PC-9 (cell line): ENCODE results near the gene GNG7. TPM values are rescaled to one million over a fixed set of nuclear protein-coding genes. Genes with fewer than 3 reads are reported as not detected.
"Not testable (repeated sequence)": the region's sequence is repeated elsewhere in the genome, so short reads cannot be mapped to it uniquely, and the experiment has no call there.

ENCODE experiments used
- BruUV-seq: library from RNA; stranded (reverse); fragments of 400-500 nt; replicated peaks from 2 replicates; lab custom pipeline; 2021; lab: Mats Ljungman, UMichigan
- CTCF ChIA-PET: fragments of 300-600 bp; sonication (Branson Sonifier 250); formaldehyde crosslinking; loops from one replicate; lab custom pipeline; 2022; ENCODE audit warnings: antibody characterized with exemption; lab: Charles Lee
- POLR2A ChIA-PET: fragments of 300-600 bp; sonication (Branson Sonifier 250); formaldehyde crosslinking; loops from one replicate; lab custom pipeline; 2022; ENCODE audit warnings: antibody characterized with exemption; ENCODE audit not compliant: unreplicated experiment; lab: Charles Lee
- DNase-seq, 2 experiments: peaks; one replicate each; pipeline versions ENCODE4 v3.0.0 to v3.0.0-alpha.2; 2015 to 2022; ENCODE audit warnings: mixed read lengths in 1 of 2
- H2AFZ ChIP-seq: fragments of 200-600 bp; sonication (generic); 2 replicates; pipeline ENCODE4 v1.8.1; 2017; ENCODE audit warnings: antibody characterized with exemption
- H3F3A ChIP-seq: fragments of 200-600 bp; sonication (generic); 2 replicates; pipeline ENCODE4 v1.8.1; 2017; ENCODE audit warnings: antibody characterized with exemption, mild to moderate bottlenecking, low read depth; ENCODE audit not compliant: insufficient read depth
- H3K27ac ChIP-seq: fragments of 200-600 bp; sonication (generic); 2 replicates; pipeline ENCODE4 v1.6.1; 2016; ENCODE audit warnings: mixed run types
- H3K27me3 ChIP-seq: fragments of 200-600 bp; sonication (generic); 2 replicates; pipeline ENCODE4 v1.6.1; 2016; ENCODE audit warnings: low read depth, mixed run types; ENCODE audit not compliant: insufficient read depth
- H3K36me3 ChIP-seq: fragments of 200-600 bp; sonication (generic); 2 replicates; pipeline ENCODE4 v1.6.1; 2016; ENCODE audit warnings: low read depth, mixed run types
- H3K4me1 ChIP-seq: fragments of 200-600 bp; sonication (generic); replicated peaks from 2 replicates; pipeline ENCODE4 v1.6.1; 2016; ENCODE audit warnings: mixed run types; ENCODE audit not compliant: insufficient read depth
- H3K4me2 ChIP-seq: fragments of 200-600 bp; sonication (generic); 2 replicates; pipeline ENCODE4 v1.6.1; 2017; ENCODE audit warnings: mixed run types
- H3K4me3 ChIP-seq: fragments of 200-600 bp; sonication (generic); 2 replicates; pipeline ENCODE4 v1.6.1; 2016; ENCODE audit warnings: mixed run types
- H3K79me2 ChIP-seq: fragments of 200-600 bp; sonication (generic); 2 replicates; pipeline ENCODE4 v1.6.1; 2017; ENCODE audit warnings: low read depth, mixed run types
- H3K9me2 ChIP-seq: fragments of 200-600 bp; sonication (generic); 2 replicates; pipeline ENCODE4 v1.8.1; 2017; ENCODE audit warnings: mild to moderate bottlenecking; ENCODE audit not compliant: insufficient read depth
- H3K9me3 ChIP-seq: fragments of 200-600 bp; sonication (generic); 2 replicates; pipeline ENCODE4 v1.8.1; 2016; ENCODE audit warnings: low read depth; ENCODE audit not compliant: insufficient read depth
- H4K20me1 ChIP-seq: fragments of 200-600 bp; sonication (generic); 2 replicates; pipeline ENCODE4 v1.8.1; 2017; ENCODE audit not compliant: insufficient read depth
- EZH2 ChIP-seq: fragments of 200-600 bp; sonication (generic); IDR thresholded peaks from 2 replicates; pipeline ENCODE4 v1.8.0; 2017; ENCODE audit warnings: antibody characterized with exemption, low read depth
- intact Hi-C: fragments of 100-400 bp; cut with micrococcal nuclease; formaldehyde crosslinking; loops from one replicate; pipeline ENCODE4 v1.10.0; 2022; ENCODE audit not compliant: unreplicated experiment
- total RNA-seq: library from RNA; stranded (reverse); gene quantifications from 2 replicates; pipeline ENCODE4 v1.2.3, GENCODE V29; 2021
- TF ChIP-seq, protein P1 (sequence below): fragments of 200-600 bp; sonication (generic); conservative IDR thresholded peaks from 2 replicates; pipeline ENCODE4 v1.6.1; 2017; ENCODE audit warnings: mixed run types, antibody characterized with exemption, mild to moderate bottlenecking, moderate library complexity

GNG7 gene
- total RNA-seq, 1 experiment from 2014 or later, result 2.8 TPM

DNA sequence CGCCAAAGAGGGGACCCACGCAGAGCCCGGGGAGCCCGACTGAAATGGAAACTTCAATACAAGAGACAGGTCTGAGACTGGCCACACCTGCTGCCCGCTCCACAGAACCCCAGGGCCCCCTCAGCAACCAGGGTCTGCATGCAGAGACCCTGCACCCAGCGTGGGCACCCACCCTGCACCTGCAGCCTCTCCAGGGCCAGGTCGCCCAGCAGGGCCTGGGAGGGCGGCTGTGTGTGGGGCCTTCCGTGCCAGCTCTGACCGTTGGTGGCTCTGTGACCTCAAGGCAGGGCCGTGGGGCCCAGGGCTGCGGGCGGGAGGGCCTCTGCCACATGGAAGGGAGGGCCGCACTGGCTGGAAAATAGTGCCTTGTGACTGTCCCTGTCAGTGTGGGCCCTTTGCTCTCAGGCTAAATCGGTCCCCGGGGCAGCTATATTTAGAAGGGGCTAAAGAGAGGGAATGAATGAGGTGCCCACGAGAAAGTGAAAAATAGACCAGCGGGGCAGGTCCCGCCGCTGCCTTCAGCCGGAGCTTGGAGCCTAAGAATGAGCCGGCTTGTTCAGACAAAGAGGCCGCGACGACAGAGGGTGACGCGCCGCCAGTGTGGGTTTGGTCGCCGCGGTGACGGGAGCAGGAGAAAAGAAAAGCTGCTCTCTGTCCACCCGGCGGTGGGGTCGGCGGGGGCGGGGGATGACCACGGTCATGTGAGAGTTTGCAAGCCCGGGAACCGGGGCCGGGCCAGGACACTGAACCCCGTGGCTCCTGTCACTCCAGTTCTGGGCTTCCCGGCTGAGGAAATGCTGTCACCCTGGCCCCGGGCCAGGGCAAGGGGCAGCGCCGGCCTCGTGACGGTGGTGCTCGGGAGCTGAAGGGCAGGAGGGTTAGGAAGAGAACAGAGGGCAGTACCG lies 156.1 kb downstream of the GNG7 start:
- no peaks in the 10 kb centered on the region for H3K9me3 ChIP-seq
- no peak for TF ChIP-seq EZH2
- TF ChIP-seq, protein P1, sequence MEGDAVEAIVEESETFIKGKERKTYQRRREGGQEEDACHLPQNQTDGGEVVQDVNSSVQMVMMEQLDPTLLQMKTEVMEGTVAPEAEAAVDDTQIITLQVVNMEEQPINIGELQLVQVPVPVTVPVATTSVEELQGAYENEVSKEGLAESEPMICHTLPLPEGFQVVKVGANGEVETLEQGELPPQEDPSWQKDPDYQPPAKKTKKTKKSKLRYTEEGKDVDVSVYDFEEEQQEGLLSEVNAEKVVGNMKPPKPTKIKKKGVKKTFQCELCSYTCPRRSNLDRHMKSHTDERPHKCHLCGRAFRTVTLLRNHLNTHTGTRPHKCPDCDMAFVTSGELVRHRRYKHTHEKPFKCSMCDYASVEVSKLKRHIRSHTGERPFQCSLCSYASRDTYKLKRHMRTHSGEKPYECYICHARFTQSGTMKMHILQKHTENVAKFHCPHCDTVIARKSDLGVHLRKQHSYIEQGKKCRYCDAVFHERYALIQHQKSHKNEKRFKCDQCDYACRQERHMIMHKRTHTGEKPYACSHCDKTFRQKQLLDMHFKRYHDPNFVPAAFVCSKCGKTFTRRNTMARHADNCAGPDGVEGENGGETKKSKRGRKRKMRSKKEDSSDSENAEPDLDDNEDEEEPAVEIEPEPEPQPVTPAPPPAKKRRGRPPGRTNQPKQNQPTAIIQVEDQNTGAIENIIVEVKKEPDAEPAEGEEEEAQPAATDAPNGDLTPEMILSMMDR, result no peak
- ChIA-PET CTCF (no interaction called here), POLR2A (no interaction called here)
- H3K27me3 ChIP-seq, result no peaks in the 10 kb centered on the region
- peak in 1 of 2 experiments; percentile 37 for DNase-seq
- no peak overlapping the region for H3K4me3 ChIP-seq
- peaks cover 26% of the 10 kb centered on the region for H3F3A ChIP-seq
- peaks cover 28% of the 10 kb centered on the region for H3K4me1 ChIP-seq
- no peaks in the 10 kb centered on the region for H3K9me2 ChIP-seq
- H3K36me3 ChIP-seq, result no peaks in the 10 kb centered on the region
- H4K20me1 ChIP-seq, result no peaks in the 10 kb centered on the region
- H3K4me2 ChIP-seq, result no peak overlapping the region
- intact Hi-C loops, result no loop called here
- BruUV-seq, result no TSS peak
- no peak overlapping the region for H2AFZ ChIP-seq
- H3K79me2 ChIP-seq, result no peaks in the 10 kb centered on the region
- H3K27ac ChIP-seq, result no peak overlapping the region

DNA sequence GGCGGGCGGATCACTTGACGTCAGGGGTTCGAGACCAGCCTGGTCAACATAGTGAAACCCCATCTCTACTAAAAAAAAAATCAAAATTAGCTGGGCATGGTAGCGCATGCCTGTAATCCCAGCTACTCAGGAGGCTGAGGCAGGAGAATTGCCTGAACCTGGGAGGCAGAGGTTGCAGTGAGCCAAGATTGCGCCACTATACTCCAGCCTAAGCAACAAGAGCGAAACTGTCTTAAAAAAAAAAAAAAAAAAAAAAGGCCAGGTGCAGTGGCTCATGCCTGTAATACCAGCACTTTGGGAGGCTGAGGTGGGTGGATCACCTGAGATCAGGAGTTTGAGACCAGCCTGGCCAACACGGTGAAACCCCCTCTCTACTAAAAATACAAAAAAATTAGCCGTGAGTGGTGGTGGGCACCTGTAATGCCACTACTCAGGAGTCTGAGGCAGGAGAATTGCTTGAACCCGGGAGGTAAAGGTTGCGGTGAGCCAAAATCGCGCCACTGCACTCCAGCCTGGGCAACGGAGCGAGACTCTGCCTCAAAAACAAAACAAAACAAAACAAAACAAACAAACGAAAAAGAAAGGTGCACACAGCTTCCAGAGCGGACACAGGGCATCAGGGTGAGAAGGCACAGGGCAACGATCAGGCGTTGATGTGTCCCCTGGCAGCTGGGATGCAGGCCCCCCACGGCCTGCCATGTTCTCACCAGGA lies 156.9 kb downstream of the GNG7 start:
- H4K20me1 ChIP-seq, H3K4me3 ChIP-seq, H2AFZ ChIP-seq, H3K9me2 ChIP-seq, H3K36me3 ChIP-seq, H3K79me2 ChIP-seq, H3K27me3 ChIP-seq, BruUV-seq, CTCF ChIA-PET, intact Hi-C loops, H3K27ac ChIP-seq, H3K4me2 ChIP-seq, H3K9me3 ChIP-seq, DNase-seq, POLR2A ChIA-PET: not testable (repeated sequence)
- Histone ChIP-seq H3K4me1 (peaks cover 33% of the 10 kb centered on the region), H3F3A (peaks cover 31% of the 10 kb centered on the region)

DNA sequence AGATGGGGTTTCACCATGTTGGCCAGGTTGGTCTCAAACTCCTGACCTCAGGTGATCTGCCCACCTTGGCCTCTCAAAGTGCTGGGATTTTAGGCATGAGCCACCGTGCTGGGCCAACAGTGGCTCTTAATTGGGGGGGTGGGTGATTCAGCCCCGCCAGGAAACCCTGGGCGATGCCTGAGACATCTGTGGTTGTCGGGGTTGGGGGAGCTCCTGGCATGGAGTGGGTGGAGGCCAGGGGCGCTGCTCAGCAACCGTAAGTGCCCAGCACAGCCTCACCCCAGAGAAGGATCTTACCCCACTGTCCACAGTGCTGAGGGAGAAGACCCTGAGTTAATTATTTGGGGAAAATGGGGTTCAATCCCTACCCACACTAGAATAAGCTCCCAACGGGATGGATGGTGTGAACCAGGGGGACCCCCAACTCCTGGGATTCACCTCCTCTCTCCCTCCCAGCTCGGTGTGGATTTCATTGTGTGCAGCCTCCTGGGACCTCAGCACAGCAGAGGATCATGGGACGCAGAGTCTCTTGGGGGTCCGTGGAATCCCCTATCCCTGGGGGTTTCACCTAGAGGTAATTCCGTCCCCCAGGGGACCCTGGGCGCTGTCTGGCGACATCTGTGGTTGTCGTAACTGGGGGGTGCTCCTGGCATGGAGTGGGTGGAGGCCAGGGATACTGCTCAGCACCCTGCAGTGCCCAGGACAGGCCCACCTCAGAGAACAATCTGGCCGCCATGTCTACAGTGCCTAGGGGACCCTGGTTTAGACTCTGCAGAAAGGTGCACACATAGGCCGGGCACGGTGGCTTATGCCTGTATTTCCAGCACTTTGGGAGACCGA lies 157.7 kb downstream of the GNG7 start:
- Histone ChIP-seq H2AFZ (no peak overlapping the region), H3K9me2 (no peaks in the 10 kb centered on the region), H3K36me3 (no peaks in the 10 kb centered on the region), H3K4me3 (no peak overlapping the region), H3K27me3 (no peaks in the 10 kb centered on the region), H4K20me1 (no peaks in the 10 kb centered on the region), H3F3A (peaks cover 38% of the 10 kb centered on the region), H3K4me1 (peaks cover 40% of the 10 kb centered on the region), H3K4me2 (no peak overlapping the region), H3K27ac (no peak overlapping the region; the same call in 1 of the 2 replicates), H3K9me3 (no peaks in the 10 kb centered on the region), H3K79me2 (no peaks in the 10 kb centered on the region)
- no TSS peak for BruUV-seq
- TF ChIP-seq, protein P1, result no peak
- TF ChIP-seq EZH2, result no peak
- no peak for DNase-seq
- intact Hi-C loops, result loop anchor here (5.0 kb wide), 1 partner anchor 68 kb away; no protein-coding TSS in a partner anchor
- CTCF ChIA-PET, result interaction anchor here (1.4 kb wide), 1 partner anchor 34 kb away, joined by 10 read pairs; no protein-coding TSS in a partner anchor
- POLR2A ChIA-PET, result no interaction called here
